BLaER1 treated with 17β-estradiol and CSF1 and Interleukin-3, amounts not matched to agents 10 nM and 100 nM (cell line): ENCODE results near the gene EEF2K.

Experiments
- H3K27ac ChIP-seq, 11 experiments: shearing (Covaris generic); formaldehyde crosslinking; 2 replicates each; pipeline ENCODE4 v1.8.1; 2022
- H3K27me3 ChIP-seq, 11 experiments: shearing (Covaris generic); formaldehyde crosslinking; 2 replicates each; pipeline ENCODE4 v1.8.1; 2022
- H3K36me3 ChIP-seq, 11 experiments: shearing (Covaris generic); formaldehyde crosslinking; 2 replicates each; pipeline ENCODE4 v1.8.1; 2022
- H3K4me1 ChIP-seq, 10 experiments: shearing (Covaris generic); formaldehyde crosslinking; 2 replicates each; pipeline ENCODE4 v1.8.1; 2022
- H3K4me2 ChIP-seq, 11 experiments: shearing (Covaris generic); formaldehyde crosslinking; 2 replicates each; pipeline ENCODE4 v1.8.1; 2022
- H3K4me3 ChIP-seq, 10 experiments: shearing (Covaris generic); formaldehyde crosslinking; 2 replicates each; pipeline ENCODE4 v1.8.1; 2022
- H3K9ac ChIP-seq, 11 experiments: shearing (Covaris generic); formaldehyde crosslinking; 2 replicates each; pipeline ENCODE4 v1.8.1; 2022
- H3K9me3 ChIP-seq, 11 experiments: shearing (Covaris generic); formaldehyde crosslinking; replicated peaks in 1 of 11; 2 replicates each; pipeline ENCODE4 v1.8.1; 2022
- H4K20me1 ChIP-seq, 11 experiments: shearing (Covaris generic); formaldehyde crosslinking; 2 replicates each; pipeline ENCODE4 v1.8.1; 2022
- Cebpa-rat ChIP-seq, 11 experiments: shearing (Covaris generic); IDR thresholded peaks; 2 replicates each; pipeline ENCODE4 v1.8.1; 2022

EEF2K gene

GRCh38 chr16:22220069-22220440, 14.0 kb downstream of the EEF2K start:
- Histone ChIP-seq H3K9me3 (no peaks in the 10 kb centered on the region; a peak in 2 of 22 replicates), H3K9ac (peak overlapping the region in 1 of 11 experiments; percentile 44; a peak in 2 of 22 replicates), H3K4me1 (peaks cover 44 to 84% (median 69%) of the 10 kb centered on the region in 10 experiments), H4K20me1 (peaks cover 0 to 94% (median 0%) of the 10 kb centered on the region in 11 experiments; a peak in 6 of 22 replicates), H3K27me3 (no peaks in the 10 kb centered on the region), H3K27ac (peak overlapping the region in 5 of 11 experiments; percentile 76 to 84 (median 81); a peak in 12 of 22 replicates), H3K4me3 (no peak overlapping the region), H3K4me2 (peak overlapping the region in 7 of 11 experiments; percentile 84 to 94 (median 91); a peak in 11 of 22 replicates), H3K36me3 (peaks cover 0 to 36% (median 7%) of the 10 kb centered on the region in 11 experiments; a peak in 14 of 22 replicates)
- TF ChIP-seq Cebpa-rat (IDR thresholded peaks at IDR 0.05), result no peak

GRCh38 chr16:22220714-22221113, 14.6 kb downstream of the EEF2K start:
- no peak for TF ChIP-seq Cebpa-rat (IDR thresholded peaks at IDR 0.05)
- 0 out of 22 replicates have a peak overlapping the region, but pooled peaks of 2 of the 11 experiments have one; percentile 21 to 44 for H3K9ac ChIP-seq
- H3K4me2 ChIP-seq, result peak overlapping the region in 7 of 11 experiments; percentile 3 to 92 (median 90); a peak in 7 of 22 replicates
- H3K36me3 ChIP-seq, result peaks cover 4 to 38% (median 11%) of the 10 kb centered on the region in 11 experiments; a peak in 19 of 22 replicates
- no peaks in the 10 kb centered on the region for H3K27me3 ChIP-seq
- peaks cover 38 to 83% (median 63%) of the 10 kb centered on the region in 10 experiments for H3K4me1 ChIP-seq
- peak overlapping the region in 7 of 11 experiments; percentile 8 to 84 (median 78); a peak in 9 of 22 replicates for H3K27ac ChIP-seq
- H3K9me3 ChIP-seq, result no peaks in the 10 kb centered on the region
- H4K20me1 ChIP-seq, result peaks cover 0 to 94% (median 0%) of the 10 kb centered on the region in 11 experiments; a peak in 7 of 22 replicates
- no peak overlapping the region for H3K4me3 ChIP-seq

GRCh38 chr16:22222006-22222405, 15.9 kb downstream of the EEF2K start:
- no peak overlapping the region for H3K27ac ChIP-seq
- H3K4me3 ChIP-seq, result no peak overlapping the region
- peaks cover 25 to 70% (median 50%) of the 10 kb centered on the region in 10 experiments for H3K4me1 ChIP-seq
- H3K27me3 ChIP-seq, result no peaks in the 10 kb centered on the region
- H3K9me3 ChIP-seq, result no peaks in the 10 kb centered on the region
- H4K20me1 ChIP-seq, result peaks cover 0 to 89% (median 0%) of the 10 kb centered on the region in 11 experiments; a peak in 7 of 22 replicates
- TF ChIP-seq Cebpa-rat (IDR thresholded peaks at IDR 0.05), result no peak
- peaks cover 14 to 51% (median 23%) of the 10 kb centered on the region in 11 experiments for H3K36me3 ChIP-seq
- H3K9ac ChIP-seq, result no peak overlapping the region
- H3K4me2 ChIP-seq, result no peak overlapping the region; a peak in 1 of 22 replicates

GRCh38 chr16:22222998-22223397, 16.9 kb downstream of the EEF2K start:
- H3K4me3 ChIP-seq, result no peak overlapping the region
- H3K27me3 ChIP-seq, result no peaks in the 10 kb centered on the region
- peaks cover 0 to 79% (median 0%) of the 10 kb centered on the region in 11 experiments; a peak in 7 of 22 replicates for H4K20me1 ChIP-seq
- H3K36me3 ChIP-seq, result peaks cover 20 to 61% (median 33%) of the 10 kb centered on the region in 11 experiments
- peaks cover 15 to 60% (median 40%) of the 10 kb centered on the region in 10 experiments for H3K4me1 ChIP-seq
- no peaks in the 10 kb centered on the region for H3K9me3 ChIP-seq
- no peak for TF ChIP-seq Cebpa-rat (IDR thresholded peaks at IDR 0.05)
- H3K4me2 ChIP-seq, result peak overlapping the region in 2 of 11 experiments; percentile 3 to 4; a peak in 1 of 22 replicates
- no peak overlapping the region for H3K27ac ChIP-seq
- no peak overlapping the region for H3K9ac ChIP-seq

GRCh38 chr16:22225060-22225459, 19.0 kb downstream of the EEF2K start:
- Histone ChIP-seq H3K27ac (no peak overlapping the region), H3K4me2 (no peak overlapping the region), H4K20me1 (peaks cover 0 to 58% (median 0%) of the 10 kb centered on the region in 11 experiments; a peak in 7 of 22 replicates), H3K4me1 (peaks cover 0 to 47% (median 23%) of the 10 kb centered on the region in 10 experiments; a peak in 14 of 20 replicates), H3K9ac (no peak overlapping the region), H3K36me3 (peaks cover 28 to 82% (median 53%) of the 10 kb centered on the region in 11 experiments), H3K27me3 (no peaks in the 10 kb centered on the region), H3K4me3 (no peak overlapping the region), H3K9me3 (no peaks in the 10 kb centered on the region)
- TF ChIP-seq Cebpa-rat (IDR thresholded peaks at IDR 0.05), result no peak

- TF ChIP-seq Cebpa-rat (IDR thresholded peaks at IDR 0.05), result no peak
- Histone ChIP-seq H3K9ac (0 out of 22 replicates have a peak overlapping the region, but pooled peaks of 1 of the 11 experiments have one; percentile 33), H3K36me3 (peaks cover 54 to 100% (median 92%) of the 10 kb centered on the region in 11 experiments), H3K4me2 (peak overlapping the region in 3 of 11 experiments; percentile 8 to 43 (median 38); a peak in 3 of 22 replicates), H3K27ac (peak overlapping the region in 3 of 11 experiments; percentile 26 to 43 (median 34); a peak in 3 of 22 replicates), H3K4me1 (peaks cover 0 to 31% (median 9%) of the 10 kb centered on the region in 10 experiments; a peak in 12 of 20 replicates), H3K9me3 (no peaks in the 10 kb centered on the region), H3K27me3 (no peaks in the 10 kb centered on the region), H4K20me1 (peaks cover 0 to 45% (median 0%) of the 10 kb centered on the region in 11 experiments; a peak in 7 of 22 replicates), H3K4me3 (no peak overlapping the region)
These were observed 23.8 kb downstream of the EEF2K start for GRCh38 chr16:22229889-22230288.

- no peak overlapping the region for H3K4me2 ChIP-seq
- H3K9me3 ChIP-seq, result no peaks in the 10 kb centered on the region
- no peaks in the 10 kb centered on the region for H3K27me3 ChIP-seq
- TF ChIP-seq Cebpa-rat (IDR thresholded peaks at IDR 0.05), result no peak
- H3K4me3 ChIP-seq, result no peak overlapping the region
- H3K9ac ChIP-seq, result no peak overlapping the region
- H4K20me1 ChIP-seq, result peaks cover 0 to 44% (median 0%) of the 10 kb centered on the region in 11 experiments; a peak in 4 of 22 replicates
- H3K36me3 ChIP-seq, result peaks cover 48 to 99% (median 88%) of the 10 kb centered on the region in 11 experiments
- H3K27ac ChIP-seq, result no peak overlapping the region
- peaks cover 0 to 31% (median 11%) of the 10 kb centered on the region in 10 experiments; a peak in 12 of 20 replicates for H3K4me1 ChIP-seq
These were observed 26.4 kb downstream of the EEF2K start for GRCh38 chr16:22232277-22233036.

GRCh38 chr16:22233037-22233372, 26.9 kb downstream of the EEF2K start:
- no peak overlapping the region for H3K9ac ChIP-seq
- H3K4me1 ChIP-seq, result peaks cover 0 to 32% (median 11%) of the 10 kb centered on the region in 10 experiments; a peak in 13 of 20 replicates
- no peak overlapping the region for H3K4me2 ChIP-seq
- peaks cover 0 to 50% (median 0%) of the 10 kb centered on the region in 11 experiments; a peak in 4 of 22 replicates for H4K20me1 ChIP-seq
- H3K27me3 ChIP-seq, result no peaks in the 10 kb centered on the region
- no peak overlapping the region for H3K27ac ChIP-seq
- H3K4me3 ChIP-seq, result no peak overlapping the region
- no peaks in the 10 kb centered on the region for H3K9me3 ChIP-seq
- TF ChIP-seq Cebpa-rat (IDR thresholded peaks at IDR 0.05), result no peak
- peaks cover 50 to 99% (median 88%) of the 10 kb centered on the region in 11 experiments for H3K36me3 ChIP-seq
